GM19025 (cell line): ENCODE results near the gene DCP2.

ENCODE experiments used
- ATAC-seq: cut with Tn5 transposase; IDR thresholded peaks from one replicate; pipeline ENCODE4 v1.9.1; 2021; ENCODE audit warnings: mild to moderate bottlenecking, low read depth, moderate library complexity; ENCODE audit not compliant: unreplicated experiment

DCP2 gene

GRCh38 chr5:113042491-113043243 lies 66.1 kb downstream of the DCP2 start:
- ATAC-seq = no peak

GRCh38 chr5:113043491-113043931 lies 66.9 kb downstream of the DCP2 start:
- ATAC-seq = no peak

- ATAC-seq = no peak
Measured at GRCh38 chr5:113044776-113045465, 68.3 kb downstream of the DCP2 start.

GRCh38 chr5:113047234-113047633 lies 70.6 kb downstream of the DCP2 start:
- ATAC-seq = no peak

GRCh38 chr5:113047733-113048652 lies 71.4 kb downstream of the DCP2 start:
- ATAC-seq = peak; percentile 88

GRCh38 chr5:113048931-113049330 lies 72.3 kb downstream of the DCP2 start:
- ATAC-seq = no peak

GRCh38 chr5:113050721-113051382 lies 74.3 kb downstream of the DCP2 start:
- no peak for ATAC-seq

- no peak for ATAC-seq
Measured at GRCh38 chr5:113052041-113052795, 75.6 kb downstream of the DCP2 start.

GRCh38 chr5:113053511-113053995 lies 77.0 kb downstream of the DCP2 start:
- no peak for ATAC-seq

GRCh38 chr5:113054899-113055298 lies 78.3 kb downstream of the DCP2 start:
- ATAC-seq = no peak

GRCh38 chr5:113056988-113057387 lies 80.4 kb downstream of the DCP2 start:
- no peak for ATAC-seq

GRCh38 chr5:113057557-113057984 lies 81.0 kb downstream of the DCP2 start:
- no peak for ATAC-seq

GRCh38 chr5:113058269-113058668 lies 81.7 kb downstream of the DCP2 start:
- ATAC-seq = no peak

GRCh38 chr5:113058706-113059226 lies 82.2 kb downstream of the DCP2 start:
- no peak for ATAC-seq

GRCh38 chr5:113059232-113060040 lies 82.8 kb downstream of the DCP2 start:
- no peak for ATAC-seq

GRCh38 chr5:113060408-113061025 lies 83.9 kb downstream of the DCP2 start:
- no peak for ATAC-seq

- no peak for ATAC-seq
Measured at GRCh38 chr5:113061846-113062780, 85.5 kb downstream of the DCP2 start.
